ENCODE data around the gene CLIC4.

The CLIC4 gene

GRCh38 chr1:24735509-24736375 is 9.5 kb upstream of the CLIC4 start:
- TF ChIP-seq CTCF (conservative IDR thresholded peaks at IDR 0.05; ENCODE audit: low read depth, low read length) = no peak
- Histone ChIP-seq H4K20me1 (ENCODE audit: insufficient read depth) (no peaks in the 10 kb centered on the region), H3K27me3 (ENCODE audit: insufficient read depth, low read depth) (no peaks in the 10 kb centered on the region), H3K27ac (no peak overlapping the region), H3K4me3 (IDR thresholded peaks at IDR 0.05; ENCODE audit: insufficient read depth, low read depth, low read length) (no peak overlapping the region), H2AFZ (ENCODE audit: low read depth) (no peak overlapping the region), H3K79me2 (ENCODE audit: insufficient read depth, low read depth) (no peaks in the 10 kb centered on the region), H3K4me2 (no peak overlapping the region), H3K4me1 (ENCODE audit: low read depth, poor library complexity, severe bottlenecking) (peaks cover 11% of the 10 kb centered on the region), H3K36me3 (ENCODE audit: insufficient read depth) (no peaks in the 10 kb centered on the region), H3K9ac (no peak overlapping the region)

GRCh38 chr1:24737368-24738117 is 7.7 kb upstream of the CLIC4 start:
- Histone ChIP-seq H3K79me2 (ENCODE audit: insufficient read depth, low read depth) (no peaks in the 10 kb centered on the region), H3K4me2 (no peak overlapping the region), H3K27me3 (ENCODE audit: insufficient read depth, low read depth) (no peaks in the 10 kb centered on the region), H4K20me1 (ENCODE audit: insufficient read depth) (no peaks in the 10 kb centered on the region), H3K36me3 (ENCODE audit: insufficient read depth) (no peaks in the 10 kb centered on the region), H3K4me1 (ENCODE audit: low read depth, poor library complexity, severe bottlenecking) (peaks cover 20% of the 10 kb centered on the region), H2AFZ (ENCODE audit: low read depth) (no peak overlapping the region), H3K27ac (no peak overlapping the region), H3K4me3 (IDR thresholded peaks at IDR 0.05; ENCODE audit: insufficient read depth, low read depth, low read length) (no peak overlapping the region), H3K9ac (no peak overlapping the region)
- TF ChIP-seq CTCF (conservative IDR thresholded peaks at IDR 0.05; ENCODE audit: low read depth, low read length) = no peak

- no peaks in the 10 kb centered on the region for H4K20me1 ChIP-seq (ENCODE audit: insufficient read depth)
- H3K4me2 ChIP-seq = no peak overlapping the region
- H3K4me1 ChIP-seq (ENCODE audit: low read depth, poor library complexity, severe bottlenecking) = peaks cover 31% of the 10 kb centered on the region
- H3K36me3 ChIP-seq (ENCODE audit: insufficient read depth) = no peaks in the 10 kb centered on the region
- H3K27ac ChIP-seq = no peak overlapping the region
- no peak overlapping the region for H3K4me3 ChIP-seq (IDR thresholded peaks at IDR 0.05; ENCODE audit: insufficient read depth, low read depth, low read length)
- H2AFZ ChIP-seq (ENCODE audit: low read depth) = no peak overlapping the region
- no peak for TF ChIP-seq CTCF (conservative IDR thresholded peaks at IDR 0.05; ENCODE audit: low read depth, low read length)
- no peak overlapping the region for H3K9ac ChIP-seq
- no peaks in the 10 kb centered on the region for H3K79me2 ChIP-seq (ENCODE audit: insufficient read depth, low read depth)
- H3K27me3 ChIP-seq (ENCODE audit: insufficient read depth, low read depth) = no peaks in the 10 kb centered on the region
These were observed 6.0 kb upstream of the CLIC4 start for GRCh38 chr1:24739241-24739640.

GRCh38 chr1:24742090-24742938 is 2.9 kb upstream of the CLIC4 start:
- peak overlapping the region; percentile 45; the same call in 1 of the 2 replicates for H2AFZ ChIP-seq (ENCODE audit: low read depth)
- peak overlapping the region; percentile 99; the same call in 1 of the 2 replicates for H3K4me2 ChIP-seq
- no peak overlapping the region for H3K9ac ChIP-seq

More at GRCh38 chr1:24742090-24742938, 2.9 kb upstream of the CLIC4 start:
- Histone ChIP-seq H3K27ac (peak overlapping the region; percentile 84; the same call in 1 of the 2 replicates), H3K36me3 (ENCODE audit: insufficient read depth) (no peaks in the 10 kb centered on the region), H3K4me1 (ENCODE audit: low read depth, poor library complexity, severe bottlenecking) (peaks cover 33% of the 10 kb centered on the region), H3K79me2 (ENCODE audit: insufficient read depth, low read depth) (peaks cover 15% of the 10 kb centered on the region), H3K27me3 (ENCODE audit: insufficient read depth, low read depth) (no peaks in the 10 kb centered on the region), H4K20me1 (ENCODE audit: insufficient read depth) (no peaks in the 10 kb centered on the region), H3K4me3 (IDR thresholded peaks at IDR 0.05; ENCODE audit: insufficient read depth, low read depth, low read length) (no peak overlapping the region)
- TF ChIP-seq CTCF (conservative IDR thresholded peaks at IDR 0.05; ENCODE audit: low read depth, low read length) = no peak
